ENCODE results near the gene SLCO4A1.

DNA sequence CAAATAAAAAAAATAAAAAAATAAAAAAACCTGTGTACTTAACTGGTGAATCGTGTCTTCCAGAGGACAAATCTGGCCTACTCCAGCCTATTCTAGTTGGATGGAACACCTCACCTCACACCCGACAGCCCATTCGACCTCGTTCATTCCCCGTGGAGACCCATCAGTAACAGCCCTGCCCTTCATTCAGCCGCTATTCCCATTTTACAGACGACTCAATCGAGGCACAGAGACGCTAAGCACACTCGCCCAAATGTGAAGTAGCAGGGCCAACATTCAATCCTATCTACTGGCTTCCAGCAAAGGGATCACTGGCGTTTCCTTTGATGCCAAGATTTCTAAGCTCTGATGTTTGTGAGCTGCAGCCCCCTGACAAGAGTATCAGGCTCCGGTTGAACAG, 64.6 kb downstream of the SLCO4A1 start:
- TF ChIP-seq POLR2A (IDR thresholded peaks at IDR 0.05; ENCODE audit: low read length) (no peak), GATA1 (IDR thresholded peaks at IDR 0.05; ENCODE audit: low read depth, low read length) (no peak)
